T-helper 1 cell treated with Interleukin-12 subunit alpha and Interleukin-12 subunit beta and Interleukin-4 antibody, amounts not matched to agents 30 μg/mL and 1 μg/mL, for 36 hours (primary cell): ENCODE data around the gene CLIP3.
"Not testable (repeated sequence)": the region's sequence is repeated elsewhere in the genome, so short reads cannot be mapped to it uniquely, and the experiment has no call there.

Experiments
- H3K27ac Mint-ChIP-seq: one replicate; pipeline ENCODE4 v1.8.0; 2021; ENCODE audit warnings: mild to moderate bottlenecking, mixed read lengths
- H3K27me3 Mint-ChIP-seq: one replicate; pipeline ENCODE4 v1.8.0; 2021; ENCODE audit warnings: low read depth, mixed read lengths
- H3K36me3 Mint-ChIP-seq: one replicate; pipeline ENCODE4 v1.8.0; 2021; ENCODE audit warnings: low read depth, mixed read lengths
- H3K4me1 Mint-ChIP-seq: one replicate; pipeline ENCODE4 v1.8.0; 2021; ENCODE audit warnings: low read depth, mixed read lengths
- H3K4me3 Mint-ChIP-seq: one replicate; pipeline ENCODE4 v1.8.0; 2021; ENCODE audit warnings: mild to moderate bottlenecking, moderate library complexity, mixed read lengths
- H3K9me3 Mint-ChIP-seq: one replicate; pipeline ENCODE4 v1.8.0; 2021; ENCODE audit warnings: mixed read lengths

The CLIP3 gene

DNA sequence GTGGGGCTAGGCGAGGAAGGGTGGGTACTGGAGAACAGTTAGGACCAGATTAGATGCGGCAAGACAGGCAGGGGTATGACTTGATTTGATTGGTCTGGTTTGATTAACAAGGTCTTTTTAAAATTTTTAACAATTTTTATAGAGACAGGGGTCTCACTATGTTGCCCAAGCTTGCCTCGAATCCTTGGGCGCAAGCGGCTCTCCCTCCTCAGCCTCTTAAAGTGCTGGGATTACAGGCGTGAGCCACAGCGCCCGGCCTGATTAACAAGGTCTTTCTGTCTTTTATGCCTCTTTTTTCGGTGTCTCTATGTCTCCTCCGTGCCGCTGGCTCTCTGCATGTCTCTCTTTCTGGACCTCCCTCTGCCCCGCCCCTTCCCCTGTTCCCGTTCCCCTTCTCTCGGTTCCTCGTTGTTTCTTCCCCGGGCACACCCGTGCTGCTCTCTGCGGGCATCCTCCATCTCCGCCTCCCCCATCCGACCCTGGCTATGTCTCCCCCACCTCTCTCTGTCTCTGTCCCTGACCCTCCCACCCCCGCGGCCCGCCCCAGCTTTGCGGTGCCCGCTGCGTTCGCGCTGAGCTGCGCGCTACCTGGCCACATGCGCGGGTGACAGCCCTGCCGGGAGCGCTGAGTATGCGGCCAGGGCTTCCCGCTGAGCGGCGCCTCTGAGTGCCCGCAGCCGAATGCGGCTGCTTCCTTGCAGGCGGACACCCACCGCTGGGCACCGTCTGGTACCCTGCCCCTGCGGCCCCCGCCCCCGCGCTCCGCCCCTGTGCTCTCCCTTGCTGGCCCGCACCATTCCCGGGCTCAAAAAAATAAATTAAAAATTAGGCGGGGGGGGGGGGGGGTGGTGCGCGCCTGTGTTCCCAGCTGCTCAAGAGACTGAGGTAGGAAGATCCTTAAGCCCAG lies 45.8 kb downstream of the CLIP3 start:
- no peaks in the 10 kb centered on the region for H3K36me3 Mint-ChIP-seq
- peak overlapping the region; percentile 81 for H3K4me3 Mint-ChIP-seq
- peaks cover 3% of the 10 kb centered on the region for H3K4me1 Mint-ChIP-seq
- no peaks in the 10 kb centered on the region for H3K9me3 Mint-ChIP-seq
- H3K27me3 Mint-ChIP-seq: peaks cover 44% of the 10 kb centered on the region
- H3K27ac Mint-ChIP-seq: no peak overlapping the region

- no peaks in the 10 kb centered on the region for H3K9me3 Mint-ChIP-seq
- no peaks in the 10 kb centered on the region for H3K36me3 Mint-ChIP-seq
- peak overlapping the region; percentile 81 for H3K4me3 Mint-ChIP-seq
- H3K27ac Mint-ChIP-seq: no peak overlapping the region
- H3K4me1 Mint-ChIP-seq: peaks cover 3% of the 10 kb centered on the region
- H3K27me3 Mint-ChIP-seq: peaks cover 47% of the 10 kb centered on the region
Measured at GRCh38 chr19:35986111-35986510, 46.6 kb downstream of the CLIP3 start.

GRCh38 chr19:35983177-35983576 lies 49.5 kb downstream of the CLIP3 start:
- no peaks in the 10 kb centered on the region for H3K36me3 Mint-ChIP-seq
- H3K9me3 Mint-ChIP-seq: no peaks in the 10 kb centered on the region
- H3K4me3 Mint-ChIP-seq: no peak overlapping the region
- no peak overlapping the region for H3K27ac Mint-ChIP-seq
- peaks cover 55% of the 10 kb centered on the region for H3K27me3 Mint-ChIP-seq
- H3K4me1 Mint-ChIP-seq: peaks cover 3% of the 10 kb centered on the region

DNA sequence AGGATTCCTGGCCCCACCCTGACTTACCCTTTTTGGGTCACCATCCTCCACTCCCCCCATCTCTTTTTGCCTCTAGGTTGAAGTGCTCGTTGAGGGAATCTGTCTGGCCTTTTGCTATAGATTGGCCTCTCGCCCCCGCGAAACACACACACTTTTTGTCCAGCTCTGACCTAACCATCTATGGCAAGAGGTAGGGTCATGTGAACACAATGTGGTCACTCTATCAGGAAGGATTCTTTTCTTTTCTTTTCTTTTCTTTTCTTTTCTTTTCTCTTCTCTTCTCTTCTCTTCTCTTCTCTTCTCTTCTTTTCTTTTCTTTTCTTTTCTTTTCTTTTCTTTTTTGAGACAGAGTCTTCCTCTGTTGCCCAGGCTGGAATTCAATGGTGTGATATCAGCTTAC lies 51.7 kb downstream of the CLIP3 start:
- H3K27ac Mint-ChIP-seq, H3K4me3 Mint-ChIP-seq, H3K4me1 Mint-ChIP-seq, H3K9me3 Mint-ChIP-seq, H3K36me3 Mint-ChIP-seq: not testable (repeated sequence)
- peaks cover 42% of the 10 kb centered on the region for H3K27me3 Mint-ChIP-seq

DNA sequence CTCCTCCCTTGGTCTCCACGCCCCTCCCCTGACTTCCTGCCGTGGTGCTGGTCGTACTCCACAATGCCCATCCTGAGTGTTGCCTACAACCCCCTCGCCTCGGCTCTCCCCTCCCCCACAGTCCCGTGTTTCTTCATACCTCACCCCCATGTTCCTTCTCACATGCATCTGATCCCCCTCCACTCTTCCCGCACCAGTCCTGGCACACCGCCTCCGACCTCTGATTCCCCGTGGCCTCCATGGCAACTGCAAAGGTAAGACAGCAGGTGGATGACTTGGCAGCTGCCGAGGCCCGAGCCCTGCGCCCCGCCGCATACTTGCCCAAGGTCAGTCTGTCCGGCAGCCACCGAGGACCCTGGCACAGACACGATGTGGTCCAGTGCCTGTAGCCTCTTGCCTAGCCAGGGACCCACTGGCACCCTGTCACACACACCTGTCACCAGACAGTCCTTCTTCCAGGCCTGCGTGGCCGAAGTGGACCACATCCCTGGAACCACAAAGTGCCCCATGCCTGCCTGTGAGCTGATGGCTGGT lies 53.8 kb downstream of the CLIP3 start:
- Mint-ChIP-seq H3K27me3 (peaks cover 23% of the 10 kb centered on the region), H3K4me3 (no peak overlapping the region), H3K36me3 (no peaks in the 10 kb centered on the region), H3K27ac (no peak overlapping the region), H3K9me3 (no peaks in the 10 kb centered on the region), H3K4me1 (no peaks in the 10 kb centered on the region)

DNA sequence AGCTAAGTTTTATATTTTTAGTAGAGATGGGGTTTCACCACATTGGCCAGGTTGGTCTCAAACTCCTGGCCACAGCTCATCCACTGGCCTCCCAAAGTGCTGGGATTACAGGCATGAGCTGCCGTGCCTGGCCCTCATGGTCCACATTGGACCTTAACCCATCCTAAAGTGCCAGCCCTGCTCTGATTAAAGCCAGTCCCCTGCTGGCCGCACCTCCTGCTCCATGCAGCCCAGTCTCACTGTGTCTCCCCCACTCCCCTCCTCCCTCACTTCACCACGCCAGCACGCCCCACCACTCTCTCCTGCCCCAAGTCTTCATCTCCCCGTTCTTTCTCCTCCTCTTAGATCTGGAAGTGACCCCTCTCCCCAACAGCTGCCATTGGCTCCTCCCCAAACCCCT lies 54.4 kb downstream of the CLIP3 start:
- peaks cover 18% of the 10 kb centered on the region for H3K27me3 Mint-ChIP-seq
- H3K4me1 Mint-ChIP-seq: no peaks in the 10 kb centered on the region
- H3K4me3 Mint-ChIP-seq: no peak overlapping the region
- no peaks in the 10 kb centered on the region for H3K9me3 Mint-ChIP-seq
- no peak overlapping the region for H3K27ac Mint-ChIP-seq
- no peaks in the 10 kb centered on the region for H3K36me3 Mint-ChIP-seq

GRCh38 chr19:35977446-35978222 lies 55.0 kb downstream of the CLIP3 start:
- no peaks in the 10 kb centered on the region for H3K9me3 Mint-ChIP-seq
- H3K27me3 Mint-ChIP-seq: peaks cover 18% of the 10 kb centered on the region
- H3K4me1 Mint-ChIP-seq: no peaks in the 10 kb centered on the region
- H3K36me3 Mint-ChIP-seq: no peaks in the 10 kb centered on the region
- H3K4me3 Mint-ChIP-seq: no peak overlapping the region
- no peak overlapping the region for H3K27ac Mint-ChIP-seq

- H3K4me1 Mint-ChIP-seq: no peaks in the 10 kb centered on the region
- H3K27me3 Mint-ChIP-seq: peaks cover 11% of the 10 kb centered on the region
- no peak overlapping the region for H3K27ac Mint-ChIP-seq
- no peak overlapping the region for H3K4me3 Mint-ChIP-seq
- H3K36me3 Mint-ChIP-seq: no peaks in the 10 kb centered on the region
- no peaks in the 10 kb centered on the region for H3K9me3 Mint-ChIP-seq
Measured at GRCh38 chr19:35975608-35976214, 57.0 kb downstream of the CLIP3 start.

DNA sequence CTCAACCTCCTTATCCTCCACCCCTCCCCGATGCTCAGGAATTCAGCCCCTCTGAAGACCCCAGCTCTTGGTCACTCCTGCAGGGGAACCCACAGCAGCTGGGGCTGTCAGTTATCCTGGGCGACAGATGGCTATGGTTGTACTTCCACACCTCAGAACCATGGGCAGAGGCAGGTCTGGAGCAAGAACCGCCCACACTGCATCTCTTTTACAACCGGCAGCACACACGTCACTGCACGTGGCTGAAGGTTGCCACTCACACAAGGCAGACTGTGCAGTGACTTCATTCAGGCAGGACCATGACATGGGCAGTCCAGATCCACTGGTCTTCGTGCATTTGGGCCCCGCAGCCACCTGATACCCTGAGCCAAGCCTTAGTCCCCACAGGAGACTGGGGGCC lies 59.2 kb downstream of the CLIP3 start:
- no peaks in the 10 kb centered on the region for H3K9me3 Mint-ChIP-seq
- H3K36me3 Mint-ChIP-seq: no peaks in the 10 kb centered on the region
- H3K4me3 Mint-ChIP-seq: no peak overlapping the region
- H3K27ac Mint-ChIP-seq: no peak overlapping the region
- H3K4me1 Mint-ChIP-seq: peaks cover 7% of the 10 kb centered on the region
- H3K27me3 Mint-ChIP-seq: peaks cover 5% of the 10 kb centered on the region

DNA sequence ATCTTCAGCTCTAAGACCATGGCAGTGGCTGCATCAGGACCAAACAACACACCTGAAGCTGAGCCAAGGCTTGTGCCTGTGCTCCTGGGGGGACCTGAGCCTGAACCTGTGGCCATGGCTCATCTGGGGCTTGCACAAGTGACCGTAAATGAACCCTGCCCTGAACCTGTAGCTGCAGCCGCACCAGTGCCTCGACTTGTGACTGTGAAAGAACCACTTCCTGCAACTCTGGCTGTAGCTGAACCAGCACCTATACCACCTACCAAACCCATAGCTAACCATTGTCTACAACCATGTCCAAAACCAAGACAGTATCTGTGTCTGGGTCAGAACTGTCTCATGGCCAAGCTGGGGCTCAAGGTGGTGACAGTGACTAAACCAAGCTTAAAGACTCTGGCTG lies 65.9 kb downstream of the CLIP3 start:
- Mint-ChIP-seq H3K36me3 (no peaks in the 10 kb centered on the region), H3K27me3 (peaks cover 2% of the 10 kb centered on the region), H3K9me3 (no peaks in the 10 kb centered on the region), H3K4me1 (peaks cover 10% of the 10 kb centered on the region), H3K27ac (no peak overlapping the region), H3K4me3 (no peak overlapping the region)
